ENCODE results near the gene DNAJC12. TPM values are rescaled to one million over a fixed set of nuclear protein-coding genes. Genes with fewer than 3 reads are reported as not detected.
"Not testable (repeated sequence)": the region's sequence is repeated elsewhere in the genome, so short reads cannot be mapped to it uniquely, and the experiment has no call there.

Gene DNAJC12
- total RNA-seq: 1.3 TPM in 2 replicates

- no peak for TF ChIP-seq CTCF (IDR thresholded peaks at IDR 0.05; ENCODE audit: insufficient read depth, low read depth, low read length)
- peak; percentile 43 for DNase-seq (ENCODE audit: low read depth)
- no peak within 1 kb of the TSS for H3K4me3 ChIP-seq (ENCODE audit: low read depth, low read length)
These were observed at the start of gene DNAJC12 for GRCh38 chr10:67837541-67838314. TSS of gene DNAJC12 (minus strand) at chr10:67838188. CDS start at chr10:67838011, 177 bp downstream.

- H3K4me3 ChIP-seq (ENCODE audit: low read depth, low read length): peak overlapping the region; percentile 82
- DNase-seq (ENCODE audit: low read depth): peak; percentile 83
- no peak for TF ChIP-seq CTCF (IDR thresholded peaks at IDR 0.05; ENCODE audit: insufficient read depth, low read depth, low read length)
These were observed 47.1 kb upstream of the DNAJC12 start for GRCh38 chr10:67884842-67885670.

GRCh38 chr10:67884313-67884841 lies 46.4 kb upstream of the DNAJC12 start, which contains the start of gene SIRT1:
TSS of gene SIRT1 (plus strand) at chr10:67884656. CDS start at chr10:67884722, 66 bp downstream.
- no peak for TF ChIP-seq CTCF (IDR thresholded peaks at IDR 0.05; ENCODE audit: insufficient read depth, low read depth, low read length)
- H3K4me3 ChIP-seq (ENCODE audit: low read depth, low read length): peak within 1 kb of the TSS; percentile 82
- DNase-seq (ENCODE audit: low read depth): peak; percentile 97

GRCh38 chr10:67883710-67884312 lies 45.8 kb upstream of the DNAJC12 start:
- no peak for DNase-seq (ENCODE audit: low read depth)
- H3K4me3 ChIP-seq (ENCODE audit: low read depth, low read length): peak overlapping the region; percentile 82
- no peak for TF ChIP-seq CTCF (IDR thresholded peaks at IDR 0.05; ENCODE audit: insufficient read depth, low read depth, low read length)

- no peak for DNase-seq (ENCODE audit: low read depth)
- H3K4me3 ChIP-seq (ENCODE audit: low read depth, low read length): no peak overlapping the region
- no peak for TF ChIP-seq CTCF (IDR thresholded peaks at IDR 0.05; ENCODE audit: insufficient read depth, low read depth, low read length)
These were observed 40.1 kb upstream of the DNAJC12 start for GRCh38 chr10:67878133-67878532.

- H3K4me3 ChIP-seq (ENCODE audit: low read depth, low read length); DNase-seq (ENCODE audit: low read depth): not testable (repeated sequence)
These were observed 39.4 kb upstream of the DNAJC12 start for GRCh38 chr10:67877421-67877820.
